SK-N-SH (cell line): Measurements from ENCODE around the gene LRRC3C.

Experiments
- TF ChIP-seq, protein P1 (sequence below): fragments of 200-600 bp; sonication (generic); IDR thresholded peaks from 2 replicates; pipeline ENCODE4 v1.6.1; 2017; ENCODE audit warnings: antibody characterized with exemption, mild to moderate bottlenecking, moderate library complexity
- TF ChIP-seq, protein P2 (sequence below): IDR thresholded peaks from 2 replicates; pipeline ENCODE4 v1.4.0; 2012; ENCODE audit warnings: low read depth
- TF ChIP-seq, protein P3 (sequence below): IDR thresholded peaks from 2 replicates; pipeline ENCODE4 v1.6.1; 2012; ENCODE audit warnings: mild to moderate bottlenecking, low read depth, low read length, moderate library complexity

DNA sequence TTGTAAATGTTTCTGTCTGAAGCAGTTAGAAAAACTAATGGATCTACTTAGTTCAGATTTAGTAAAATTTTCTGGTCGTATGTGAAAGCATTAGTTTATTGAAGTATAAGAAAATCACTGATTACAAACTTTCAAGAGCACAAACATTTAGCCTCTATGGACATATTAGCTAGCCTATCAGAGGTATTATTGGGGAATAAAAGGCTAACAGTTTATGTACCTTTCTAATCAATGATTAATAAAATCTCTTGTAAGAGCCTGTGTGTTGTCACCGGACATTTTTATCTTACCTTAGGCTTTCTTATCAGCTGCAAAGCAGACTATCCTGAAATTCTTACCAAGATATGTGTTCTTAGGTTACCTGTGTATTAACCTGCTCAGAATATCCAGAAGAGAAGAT, 38.3 kb upstream of the LRRC3C start:
- TF ChIP-seq, protein P1, sequence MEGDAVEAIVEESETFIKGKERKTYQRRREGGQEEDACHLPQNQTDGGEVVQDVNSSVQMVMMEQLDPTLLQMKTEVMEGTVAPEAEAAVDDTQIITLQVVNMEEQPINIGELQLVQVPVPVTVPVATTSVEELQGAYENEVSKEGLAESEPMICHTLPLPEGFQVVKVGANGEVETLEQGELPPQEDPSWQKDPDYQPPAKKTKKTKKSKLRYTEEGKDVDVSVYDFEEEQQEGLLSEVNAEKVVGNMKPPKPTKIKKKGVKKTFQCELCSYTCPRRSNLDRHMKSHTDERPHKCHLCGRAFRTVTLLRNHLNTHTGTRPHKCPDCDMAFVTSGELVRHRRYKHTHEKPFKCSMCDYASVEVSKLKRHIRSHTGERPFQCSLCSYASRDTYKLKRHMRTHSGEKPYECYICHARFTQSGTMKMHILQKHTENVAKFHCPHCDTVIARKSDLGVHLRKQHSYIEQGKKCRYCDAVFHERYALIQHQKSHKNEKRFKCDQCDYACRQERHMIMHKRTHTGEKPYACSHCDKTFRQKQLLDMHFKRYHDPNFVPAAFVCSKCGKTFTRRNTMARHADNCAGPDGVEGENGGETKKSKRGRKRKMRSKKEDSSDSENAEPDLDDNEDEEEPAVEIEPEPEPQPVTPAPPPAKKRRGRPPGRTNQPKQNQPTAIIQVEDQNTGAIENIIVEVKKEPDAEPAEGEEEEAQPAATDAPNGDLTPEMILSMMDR = no peak
- TF ChIP-seq, protein P2, sequence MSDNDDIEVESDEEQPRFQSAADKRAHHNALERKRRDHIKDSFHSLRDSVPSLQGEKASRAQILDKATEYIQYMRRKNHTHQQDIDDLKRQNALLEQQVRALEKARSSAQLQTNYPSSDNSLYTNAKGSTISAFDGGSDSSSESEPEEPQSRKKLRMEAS = no peak
- TF ChIP-seq, protein P3, sequence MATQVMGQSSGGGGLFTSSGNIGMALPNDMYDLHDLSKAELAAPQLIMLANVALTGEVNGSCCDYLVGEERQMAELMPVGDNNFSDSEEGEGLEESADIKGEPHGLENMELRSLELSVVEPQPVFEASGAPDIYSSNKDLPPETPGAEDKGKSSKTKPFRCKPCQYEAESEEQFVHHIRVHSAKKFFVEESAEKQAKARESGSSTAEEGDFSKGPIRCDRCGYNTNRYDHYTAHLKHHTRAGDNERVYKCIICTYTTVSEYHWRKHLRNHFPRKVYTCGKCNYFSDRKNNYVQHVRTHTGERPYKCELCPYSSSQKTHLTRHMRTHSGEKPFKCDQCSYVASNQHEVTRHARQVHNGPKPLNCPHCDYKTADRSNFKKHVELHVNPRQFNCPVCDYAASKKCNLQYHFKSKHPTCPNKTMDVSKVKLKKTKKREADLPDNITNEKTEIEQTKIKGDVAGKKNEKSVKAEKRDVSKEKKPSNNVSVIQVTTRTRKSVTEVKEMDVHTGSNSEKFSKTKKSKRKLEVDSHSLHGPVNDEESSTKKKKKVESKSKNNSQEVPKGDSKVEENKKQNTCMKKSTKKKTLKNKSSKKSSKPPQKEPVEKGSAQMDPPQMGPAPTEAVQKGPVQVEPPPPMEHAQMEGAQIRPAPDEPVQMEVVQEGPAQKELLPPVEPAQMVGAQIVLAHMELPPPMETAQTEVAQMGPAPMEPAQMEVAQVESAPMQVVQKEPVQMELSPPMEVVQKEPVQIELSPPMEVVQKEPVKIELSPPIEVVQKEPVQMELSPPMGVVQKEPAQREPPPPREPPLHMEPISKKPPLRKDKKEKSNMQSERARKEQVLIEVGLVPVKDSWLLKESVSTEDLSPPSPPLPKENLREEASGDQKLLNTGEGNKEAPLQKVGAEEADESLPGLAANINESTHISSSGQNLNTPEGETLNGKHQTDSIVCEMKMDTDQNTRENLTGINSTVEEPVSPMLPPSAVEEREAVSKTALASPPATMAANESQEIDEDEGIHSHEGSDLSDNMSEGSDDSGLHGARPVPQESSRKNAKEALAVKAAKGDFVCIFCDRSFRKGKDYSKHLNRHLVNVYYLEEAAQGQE = no peak
